ENCODE results near the gene TMEM185A. TPM values are rescaled to one million over a fixed set of nuclear protein-coding genes. Genes with fewer than 3 reads are reported as not detected.
"Not testable (repeated sequence)": the region's sequence is repeated elsewhere in the genome, so short reads cannot be mapped to it uniquely, and the experiment has no call there.

TMEM185A gene
- total RNA-seq, 1 donor from 2014 or later = 15.5 TPM

- Histone ChIP-seq H3K4me3 (no peak overlapping the region), H3K36me3 (no peaks in the 10 kb centered on the region), H3K9me3 (no peaks in the 10 kb centered on the region), H3K27me3 (no peaks in the 10 kb centered on the region), H3K4me1 (no peaks in the 10 kb centered on the region), H3K27ac (no peak overlapping the region)
- intact Hi-C loops (cut with DNase I) = no loop called here
- no peak for TF ChIP-seq POLR2AphosphoS5 (IDR thresholded peaks at IDR 0.05; ENCODE audit: insufficient read depth in 1 of 2, low read depth in 1 of 2)
- no peak for TF ChIP-seq POLR2A (IDR thresholded peaks at IDR 0.05)
- no peak for TF ChIP-seq CTCF (IDR thresholded peaks at IDR 0.05)
- no peak for DNase-seq (ENCODE audit: extremely low spot score in 2 of 2)
Measured at GRCh38 chrX:149568701-149569296, 62.8 kb downstream of the TMEM185A start.

GRCh38 chrX:149567621-149568417, 63.8 kb downstream of the TMEM185A start:
- intact Hi-C loops (cut with DNase I) = no loop called here
- TF ChIP-seq POLR2A (IDR thresholded peaks at IDR 0.05) (no peak), CTCF (IDR thresholded peaks at IDR 0.05) (no peak), POLR2AphosphoS5 (IDR thresholded peaks at IDR 0.05; ENCODE audit: insufficient read depth in 1 of 2, low read depth in 1 of 2) (no peak)
- peak in 1 of 2 donors; percentile 87 for DNase-seq (ENCODE audit: extremely low spot score in 2 of 2)

GRCh38 chrX:149563359-149563758, 68.2 kb downstream of the TMEM185A start:
- no peak overlapping the region for H3K27ac ChIP-seq
- DNase-seq (ENCODE audit: extremely low spot score in 2 of 2) = peak in 1 of 2 donors; percentile 79
- H3K4me3 ChIP-seq = no peak overlapping the region
- no peaks in the 10 kb centered on the region for H3K36me3 ChIP-seq
- no peaks in the 10 kb centered on the region for H3K4me1 ChIP-seq
- TF ChIP-seq POLR2AphosphoS5 (IDR thresholded peaks at IDR 0.05; ENCODE audit: insufficient read depth in 1 of 2, low read depth in 1 of 2) (no peak), POLR2A (IDR thresholded peaks at IDR 0.05) (no peak), CTCF (IDR thresholded peaks at IDR 0.05) (no peak)
- no peaks in the 10 kb centered on the region for H3K27me3 ChIP-seq
- no peaks in the 10 kb centered on the region for H3K9me3 ChIP-seq
- intact Hi-C loops (cut with DNase I) = no loop called here

More at GRCh38 chrX:149567621-149568417, 63.8 kb downstream of the TMEM185A start:
- Histone ChIP-seq H3K27ac (no peak overlapping the region), H3K27me3 (no peaks in the 10 kb centered on the region), H3K9me3 (no peaks in the 10 kb centered on the region), H3K4me1 (no peaks in the 10 kb centered on the region), H3K4me3 (no peak overlapping the region), H3K36me3 (no peaks in the 10 kb centered on the region)

GRCh38 chrX:149555251-149555650, 76.3 kb downstream of the TMEM185A start:
- intact Hi-C loops (cut with DNase I); DNase-seq (ENCODE audit: extremely low spot score in 2 of 2): not testable (repeated sequence)

GRCh38 chrX:149551939-149552248, 79.7 kb downstream of the TMEM185A start:
- H3K4me1 ChIP-seq; H3K27me3 ChIP-seq; H3K27ac ChIP-seq; intact Hi-C loops (cut with DNase I); H3K4me3 ChIP-seq; H3K36me3 ChIP-seq; DNase-seq (ENCODE audit: extremely low spot score in 2 of 2); H3K9me3 ChIP-seq: not testable (repeated sequence)

More at GRCh38 chrX:149555251-149555650, 76.3 kb downstream of the TMEM185A start:
- not testable (repeated sequence) for H3K27me3 ChIP-seq, H3K27ac ChIP-seq, H3K9me3 ChIP-seq, H3K4me3 ChIP-seq, H3K36me3 ChIP-seq, H3K4me1 ChIP-seq

- H3K36me3 ChIP-seq; DNase-seq (ENCODE audit: extremely low spot score in 2 of 2); H3K27me3 ChIP-seq; H3K9me3 ChIP-seq; H3K27ac ChIP-seq; intact Hi-C loops (cut with DNase I); H3K4me1 ChIP-seq; H3K4me3 ChIP-seq: not testable (repeated sequence)
Measured at GRCh38 chrX:149551245-149551938, 80.2 kb downstream of the TMEM185A start.

GRCh38 chrX:149550454-149550853, 81.1 kb downstream of the TMEM185A start:
- H3K27me3 ChIP-seq; H3K9me3 ChIP-seq; H3K4me3 ChIP-seq; H3K27ac ChIP-seq; DNase-seq (ENCODE audit: extremely low spot score in 2 of 2); H3K4me1 ChIP-seq; intact Hi-C loops (cut with DNase I); H3K36me3 ChIP-seq: not testable (repeated sequence)

GRCh38 chrX:149549701-149550100, 81.9 kb downstream of the TMEM185A start, which contains the start of gene HSFX3:
TSS of gene HSFX3 (minus strand) at chrX:149549924. CDS start at chrX:149549852, 72 bp downstream.
- H3K4me1 ChIP-seq; intact Hi-C loops (cut with DNase I); H3K4me3 ChIP-seq; H3K27ac ChIP-seq; H3K27me3 ChIP-seq; H3K9me3 ChIP-seq; DNase-seq (ENCODE audit: extremely low spot score in 2 of 2); H3K36me3 ChIP-seq: not testable (repeated sequence)

- H3K9me3 ChIP-seq; H3K4me1 ChIP-seq; intact Hi-C loops (cut with DNase I); H3K36me3 ChIP-seq; H3K27me3 ChIP-seq; DNase-seq (ENCODE audit: extremely low spot score in 2 of 2); H3K27ac ChIP-seq; H3K4me3 ChIP-seq: not testable (repeated sequence)
Measured at GRCh38 chrX:149547782-149548181, 83.8 kb downstream of the TMEM185A start.
